GM21360 (cell line): ENCODE results near the gene SLC9A3.

Source experiments
- ATAC-seq: cut with Tn5 transposase; IDR thresholded peaks from one replicate; pipeline ENCODE4 v1.9.1; 2021; ENCODE audit warnings: mild to moderate bottlenecking, moderate library complexity; ENCODE audit not compliant: unreplicated experiment

SLC9A3 gene

DNA sequence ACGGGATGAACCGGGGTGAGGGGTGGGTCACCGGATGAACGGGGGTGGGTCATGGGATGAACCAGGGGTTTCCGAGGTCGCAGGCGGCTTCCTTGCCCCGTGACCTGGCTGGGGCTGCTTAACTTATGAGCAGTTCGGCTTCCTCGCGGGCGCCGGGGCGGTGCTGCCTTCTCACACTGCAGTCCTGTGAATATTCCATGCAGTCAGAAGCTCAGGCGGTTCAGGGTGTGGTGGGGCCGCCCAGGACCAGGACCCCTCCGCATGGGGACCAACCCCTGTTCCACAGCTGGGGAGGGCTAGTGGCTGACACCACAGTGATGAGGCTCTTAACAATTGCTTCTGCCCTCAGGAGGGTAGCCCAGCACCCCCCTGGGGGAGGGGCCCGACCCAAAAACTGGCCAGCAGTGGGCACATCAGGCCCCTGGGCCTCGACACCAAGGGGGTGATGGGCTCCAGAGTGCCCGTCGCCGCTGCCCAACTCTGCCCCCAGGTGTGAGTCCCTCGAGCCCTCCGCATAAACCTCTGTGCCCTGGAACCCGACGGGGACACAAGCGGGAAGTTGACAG, 30.9 kb upstream of the SLC9A3 start:
- ATAC-seq = no peak

DNA sequence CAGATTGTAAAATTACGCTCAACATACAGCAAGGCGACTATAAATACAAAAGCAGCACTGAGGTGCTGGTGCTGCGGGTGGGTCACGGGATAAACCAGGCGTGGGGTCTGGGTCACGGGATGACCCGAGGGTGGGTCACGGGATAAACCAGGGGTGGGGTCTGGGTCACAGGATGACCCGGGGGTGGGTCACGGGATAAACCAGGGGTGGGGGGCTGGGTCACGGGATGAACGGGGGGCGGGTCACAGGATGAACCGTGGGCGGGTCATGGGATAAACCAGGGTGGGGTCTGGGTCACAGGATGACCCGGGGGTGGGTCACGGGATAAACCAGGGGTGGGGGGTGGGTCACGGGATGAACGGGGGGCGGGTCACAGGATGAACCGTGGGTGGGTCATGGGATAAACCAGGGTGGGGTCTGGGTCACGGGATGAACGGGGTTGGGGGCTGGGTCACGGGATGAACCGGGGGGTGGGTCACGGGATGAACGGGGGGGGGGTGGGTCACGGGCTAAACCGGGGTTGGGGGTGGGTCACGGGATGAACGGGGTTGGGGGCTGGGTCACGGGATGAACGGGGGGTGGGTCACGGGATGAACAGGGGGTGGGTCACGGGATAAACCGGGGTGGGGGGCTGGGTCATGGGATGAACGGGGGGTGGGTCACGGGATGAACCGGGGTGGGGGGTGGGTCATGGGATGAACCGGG, 30.2 kb upstream of the SLC9A3 start:
- no peak for ATAC-seq

DNA sequence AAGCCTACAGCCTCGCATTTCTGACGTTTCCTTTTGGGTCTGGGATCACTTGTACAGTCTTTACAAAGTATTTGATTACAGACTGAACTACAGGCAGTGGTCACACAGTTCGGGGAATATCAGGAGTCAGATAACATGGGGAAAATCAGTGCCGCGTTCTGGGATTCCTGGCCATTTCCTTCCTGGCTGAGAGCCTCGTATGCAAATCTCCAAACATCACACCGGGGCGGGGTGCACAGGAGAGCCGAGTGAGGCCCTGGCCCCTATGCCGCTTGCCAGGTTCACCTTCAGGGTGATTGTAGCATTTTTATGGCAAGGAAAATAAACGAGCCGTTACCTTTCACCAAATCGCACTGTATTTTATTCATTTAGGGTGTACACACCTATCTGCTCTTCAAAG, 29.6 kb upstream of the SLC9A3 start:
- ATAC-seq = no peak

DNA sequence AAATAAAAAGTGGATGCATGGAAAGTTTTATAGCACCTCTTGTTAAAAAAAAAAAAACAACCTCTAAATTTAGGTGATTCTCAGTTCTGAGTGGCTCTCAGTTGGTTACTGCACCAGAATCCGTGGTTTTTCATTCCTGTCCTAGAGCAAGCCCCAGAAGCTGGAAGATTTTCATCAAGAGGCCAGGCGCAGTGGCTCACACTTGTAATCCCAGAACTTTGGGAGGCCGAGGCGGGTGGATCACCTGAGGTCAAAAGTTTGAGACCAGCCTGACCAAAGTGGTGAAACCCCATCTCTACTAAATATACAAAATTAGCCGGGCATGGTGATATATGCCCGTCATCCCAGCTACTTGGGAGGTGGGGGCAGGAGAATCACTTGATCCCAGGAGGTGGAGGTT, 27.2 kb upstream of the SLC9A3 start:
- no peak for ATAC-seq

DNA sequence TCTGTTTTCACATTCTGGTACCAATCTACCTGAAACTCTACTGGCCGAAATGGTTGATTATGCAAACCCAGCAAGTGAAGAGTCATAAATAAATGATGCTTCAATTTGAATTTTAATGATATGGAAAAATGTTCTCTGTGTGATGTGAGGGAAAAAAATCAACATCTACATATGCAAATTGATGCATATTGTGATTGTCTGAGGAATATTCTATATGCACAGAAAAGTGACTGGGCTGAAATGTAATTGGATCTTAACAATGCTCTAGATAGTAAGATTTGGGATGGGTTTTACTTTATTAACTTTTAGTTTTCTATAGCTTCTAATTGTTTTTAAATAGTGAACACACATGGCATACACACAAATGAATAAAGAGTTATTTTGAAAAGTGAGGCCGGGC, 25.0 kb upstream of the SLC9A3 start:
- ATAC-seq = no peak

DNA sequence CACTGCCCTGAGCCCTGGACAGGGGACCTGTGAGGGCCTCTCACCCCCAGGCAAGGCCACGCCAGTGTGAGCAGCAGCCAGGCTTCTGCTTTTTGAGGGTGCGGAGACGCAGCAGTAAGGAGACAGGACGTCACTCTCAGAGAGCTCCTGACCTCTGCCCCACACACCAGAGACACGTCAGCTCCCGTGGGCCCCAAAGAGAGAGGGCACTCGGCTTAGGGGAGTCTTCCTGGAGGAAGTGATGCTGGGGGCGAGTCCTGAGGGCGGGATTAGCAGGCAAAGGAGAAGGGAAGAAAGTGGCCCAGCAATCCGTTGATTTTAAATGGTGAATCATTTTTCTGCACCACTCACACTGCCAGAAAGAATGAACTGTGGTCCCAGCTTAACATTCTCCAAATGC, 24.0 kb upstream of the SLC9A3 start:
- no peak for ATAC-seq

DNA sequence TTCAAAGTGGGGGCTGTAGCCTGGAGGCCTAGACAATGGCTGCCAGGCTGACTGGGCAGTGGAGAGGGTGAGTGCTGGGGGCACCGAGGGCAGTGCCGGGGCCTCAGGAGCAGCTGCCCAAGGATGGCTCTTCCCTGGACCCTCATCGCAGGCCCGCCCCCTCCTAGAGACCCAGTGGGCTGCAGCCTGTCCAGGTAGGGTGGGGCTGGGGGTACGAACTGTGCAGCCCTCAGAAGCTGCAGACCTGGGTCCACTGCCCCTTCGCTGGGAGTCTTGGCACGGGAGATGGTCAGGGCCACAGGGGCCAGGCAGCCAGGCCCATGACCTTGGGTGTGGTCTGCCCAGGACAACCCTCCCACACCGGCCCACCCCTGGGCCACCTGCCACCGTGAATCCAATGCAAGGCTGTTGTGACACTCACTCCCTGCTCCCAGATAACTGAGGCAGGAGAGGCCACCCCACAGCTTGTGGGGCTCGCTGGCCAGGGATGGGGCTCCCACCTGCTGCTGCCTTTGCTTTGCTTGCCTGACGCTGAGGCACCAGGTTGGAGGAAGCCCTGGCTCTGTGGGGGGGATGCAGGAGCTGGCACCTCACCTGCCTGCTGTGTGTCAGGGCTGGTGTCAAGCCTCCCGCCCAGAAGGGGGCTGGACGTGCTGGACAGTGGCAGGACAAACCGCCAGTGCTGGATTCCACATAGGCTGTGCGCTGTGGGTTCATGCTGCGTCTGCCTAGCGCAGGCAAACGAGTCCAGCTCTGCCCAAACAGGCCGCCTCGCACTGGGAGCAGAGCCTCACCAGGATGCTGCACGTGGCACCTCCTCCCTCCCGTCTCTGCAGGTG, 23.1 kb upstream of the SLC9A3 start:
- ATAC-seq = no peak

DNA sequence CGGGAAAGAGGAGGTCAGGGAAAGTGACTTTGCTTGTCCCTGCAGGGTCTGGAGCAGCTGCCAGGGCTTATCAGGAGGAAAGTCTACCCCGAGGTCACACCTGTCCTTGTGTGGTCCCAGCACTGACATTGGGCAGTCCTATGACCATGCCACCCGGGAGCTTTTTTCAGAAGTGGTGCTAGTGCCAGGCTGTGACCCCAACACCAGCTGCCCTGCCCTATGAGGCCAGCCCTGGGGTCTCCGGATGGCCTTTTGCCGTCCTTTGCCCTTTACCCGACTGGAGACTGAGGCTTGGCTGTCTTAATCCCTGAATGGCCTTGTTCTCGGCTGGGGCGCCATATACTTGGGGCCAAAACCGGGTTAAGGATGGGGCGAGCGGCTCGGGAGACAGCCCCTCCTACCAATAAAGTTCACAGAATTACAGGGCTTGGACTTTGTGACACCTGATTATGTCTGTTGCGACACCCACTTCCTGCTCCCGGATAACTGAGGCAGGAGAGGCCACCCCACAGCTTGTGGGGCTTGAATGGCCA, 22.2 kb upstream of the SLC9A3 start:
- no peak for ATAC-seq

DNA sequence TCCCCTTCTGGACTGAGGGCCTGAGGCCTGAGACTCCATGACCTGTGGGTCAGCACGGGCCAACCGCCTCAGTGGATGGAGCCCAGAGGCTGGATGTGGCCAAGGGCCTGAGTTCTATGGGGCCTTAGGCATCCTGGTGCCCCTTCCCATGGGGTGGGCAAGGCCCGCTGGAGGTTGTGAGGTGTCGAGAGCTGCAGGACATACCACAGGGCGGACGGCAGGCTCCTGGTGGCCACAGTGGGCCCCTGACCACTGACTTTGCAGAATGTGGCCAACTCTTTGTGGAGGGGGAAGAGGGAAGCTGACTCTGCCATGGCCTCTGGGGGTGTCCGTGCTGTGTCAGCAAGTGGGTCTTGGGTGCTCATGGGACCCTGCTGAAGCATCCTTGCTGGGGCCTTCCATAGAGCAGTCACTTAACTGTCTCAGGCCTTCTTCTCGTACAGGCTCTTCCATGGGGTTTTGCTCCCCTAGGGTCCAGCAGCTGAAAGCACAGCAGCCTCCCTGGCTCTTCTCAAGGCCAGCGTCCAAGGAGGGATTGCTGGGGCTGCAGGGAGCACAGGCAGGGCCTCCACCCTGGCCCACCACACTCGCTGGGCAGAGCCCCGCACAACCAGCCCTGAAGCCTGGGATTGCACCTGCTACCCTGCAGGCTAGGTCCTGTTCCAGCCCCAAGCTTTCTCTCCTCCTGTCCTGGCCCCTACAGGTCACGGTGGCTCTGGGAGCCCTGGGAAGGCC, 21.6 kb upstream of the SLC9A3 start:
- ATAC-seq = no peak

DNA sequence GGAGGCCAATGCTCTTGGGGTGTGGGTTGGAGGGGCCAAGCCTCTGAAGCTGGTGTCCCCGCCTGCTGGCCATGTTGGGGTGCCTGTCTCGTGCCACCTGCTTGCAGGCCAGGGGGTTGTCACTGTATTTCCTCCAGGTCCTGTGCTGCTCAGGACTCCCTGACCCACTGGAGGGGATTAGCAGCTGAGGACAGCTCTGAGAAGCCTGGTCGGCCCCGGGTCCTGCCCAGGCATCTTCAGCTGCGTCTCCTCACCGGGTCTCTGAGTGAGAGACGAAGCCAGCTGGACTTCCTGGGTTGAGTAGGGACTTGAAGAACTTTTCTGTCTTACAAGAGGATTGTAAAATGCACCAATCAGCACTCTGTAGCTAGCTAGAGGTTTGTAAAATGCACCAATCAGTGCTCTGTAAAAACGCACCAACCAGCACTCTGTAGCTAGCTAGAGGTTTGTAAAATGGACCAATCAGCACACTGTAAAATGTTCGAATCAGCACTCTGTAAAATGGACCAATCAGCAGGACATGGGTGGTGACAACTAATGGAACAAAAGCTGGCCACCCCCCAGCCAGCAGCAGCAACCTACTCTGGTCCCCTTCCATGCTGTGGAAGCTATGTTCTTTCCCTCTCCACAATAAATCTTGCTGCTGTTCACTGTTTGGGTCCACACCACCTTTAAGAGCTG, 20.6 kb upstream of the SLC9A3 start:
- no peak for ATAC-seq

DNA sequence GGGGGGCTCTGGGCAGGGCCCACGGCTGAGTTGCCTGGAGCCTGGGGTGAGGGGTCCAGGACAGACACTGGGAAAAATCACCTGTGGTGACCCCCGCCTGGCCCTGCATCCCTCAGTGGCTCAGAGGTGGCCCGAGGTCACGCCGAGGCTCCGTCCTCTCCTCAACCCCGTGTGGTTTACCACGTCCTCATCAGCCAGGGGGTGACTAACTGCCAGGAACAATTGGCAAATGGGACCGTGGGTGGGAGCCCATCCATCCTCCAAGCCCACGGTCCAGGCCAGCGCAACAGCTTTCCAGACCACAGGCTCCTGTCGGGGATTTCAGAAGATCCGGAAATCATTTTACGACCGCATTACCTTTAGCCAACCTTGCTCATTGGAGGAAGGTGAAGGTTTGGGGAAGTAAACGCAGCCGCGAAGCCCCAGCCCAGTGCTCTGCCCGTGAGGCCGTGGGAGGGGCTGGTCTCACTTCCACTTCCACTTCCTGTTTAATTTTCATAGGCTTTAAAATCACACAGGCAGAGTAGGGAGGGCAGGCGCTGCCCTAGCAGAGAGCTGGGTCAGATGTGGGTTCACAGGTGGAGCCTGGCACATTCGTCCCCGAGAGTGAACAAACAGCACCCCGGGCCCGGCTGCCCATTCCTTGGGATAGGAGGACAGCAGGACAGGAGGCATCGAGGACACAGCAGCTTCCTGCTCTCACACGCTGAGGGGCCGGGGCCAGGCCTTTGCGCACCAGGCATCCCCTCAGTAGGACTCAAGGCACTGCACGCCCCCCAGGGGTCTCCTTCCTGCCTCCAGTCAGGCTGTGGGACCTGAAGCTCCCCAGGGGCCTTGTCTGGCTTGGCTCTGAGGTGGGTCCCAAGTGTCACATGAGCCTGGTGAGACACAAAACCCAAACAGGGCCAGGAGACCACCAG, 19.8 kb upstream of the SLC9A3 start:
- peak; percentile 89 for ATAC-seq

DNA sequence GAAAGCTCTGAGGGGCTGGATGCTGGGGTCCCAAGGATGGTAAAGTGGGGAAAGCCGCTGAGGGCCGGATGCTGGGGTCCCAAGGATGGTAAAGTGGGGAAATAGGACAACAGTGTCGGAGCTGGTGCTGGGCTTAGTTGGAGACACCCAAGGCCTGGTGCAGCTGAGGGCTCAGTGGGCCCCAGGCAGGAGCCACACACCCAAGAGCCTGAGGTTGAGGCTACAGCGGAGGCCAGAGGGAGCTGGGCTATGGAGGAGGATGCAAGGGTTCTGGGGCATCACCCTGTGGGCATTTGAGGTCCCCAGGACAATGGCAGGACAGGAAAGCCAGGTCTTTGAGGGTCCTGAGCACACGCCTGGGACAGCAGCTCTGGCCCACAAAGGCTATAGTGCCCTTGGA, 19.1 kb upstream of the SLC9A3 start:
- no peak for ATAC-seq

DNA sequence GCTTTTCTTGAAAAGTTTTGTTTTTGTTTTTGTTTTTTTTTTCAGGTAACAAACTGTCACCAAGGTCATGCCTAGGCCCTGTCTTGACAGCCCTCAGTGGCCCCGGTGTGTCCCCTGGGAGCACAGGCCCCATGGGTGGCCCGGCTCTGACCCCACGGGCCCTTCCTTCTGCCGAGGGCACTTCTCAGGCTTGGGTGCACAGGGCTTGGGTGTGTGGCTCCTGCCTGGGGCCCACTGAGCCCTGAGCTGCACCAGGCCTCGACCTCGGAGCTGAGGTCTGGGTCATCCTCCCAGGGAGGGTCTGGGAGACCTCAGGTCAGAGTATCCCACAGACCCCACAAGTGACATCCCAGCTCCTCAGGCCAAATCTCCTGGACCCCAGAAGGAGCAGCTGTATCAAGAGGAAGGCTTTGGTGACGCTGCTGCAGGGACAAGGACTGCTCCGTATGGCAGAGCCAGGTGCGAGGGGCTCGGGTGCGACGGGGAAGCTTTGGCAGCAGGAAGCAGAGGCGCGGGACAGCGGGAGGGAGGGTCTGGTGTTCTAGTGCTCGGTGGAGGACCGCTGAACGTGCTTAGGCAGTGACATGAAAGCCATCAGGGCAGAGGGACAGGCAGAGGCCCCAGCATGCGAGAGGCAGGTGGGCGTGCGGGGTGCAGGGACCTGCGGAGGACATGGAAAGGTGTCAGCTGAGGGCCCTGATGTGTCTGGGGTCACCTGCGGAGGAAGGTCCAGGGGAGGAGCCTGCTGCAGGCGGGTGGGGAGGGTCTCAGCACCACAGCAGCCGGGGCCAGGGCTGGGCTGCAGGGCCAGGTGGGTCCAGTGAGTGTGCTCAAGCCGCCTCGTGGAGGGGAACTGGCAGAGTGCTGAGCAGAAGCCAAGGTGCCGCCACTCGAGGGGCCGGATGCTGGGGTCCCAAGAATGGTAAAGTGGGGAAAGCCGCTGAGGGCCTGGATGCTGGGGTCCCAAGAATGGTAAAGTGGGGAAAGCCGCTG, 18.4 kb upstream of the SLC9A3 start:
- ATAC-seq = no peak

DNA sequence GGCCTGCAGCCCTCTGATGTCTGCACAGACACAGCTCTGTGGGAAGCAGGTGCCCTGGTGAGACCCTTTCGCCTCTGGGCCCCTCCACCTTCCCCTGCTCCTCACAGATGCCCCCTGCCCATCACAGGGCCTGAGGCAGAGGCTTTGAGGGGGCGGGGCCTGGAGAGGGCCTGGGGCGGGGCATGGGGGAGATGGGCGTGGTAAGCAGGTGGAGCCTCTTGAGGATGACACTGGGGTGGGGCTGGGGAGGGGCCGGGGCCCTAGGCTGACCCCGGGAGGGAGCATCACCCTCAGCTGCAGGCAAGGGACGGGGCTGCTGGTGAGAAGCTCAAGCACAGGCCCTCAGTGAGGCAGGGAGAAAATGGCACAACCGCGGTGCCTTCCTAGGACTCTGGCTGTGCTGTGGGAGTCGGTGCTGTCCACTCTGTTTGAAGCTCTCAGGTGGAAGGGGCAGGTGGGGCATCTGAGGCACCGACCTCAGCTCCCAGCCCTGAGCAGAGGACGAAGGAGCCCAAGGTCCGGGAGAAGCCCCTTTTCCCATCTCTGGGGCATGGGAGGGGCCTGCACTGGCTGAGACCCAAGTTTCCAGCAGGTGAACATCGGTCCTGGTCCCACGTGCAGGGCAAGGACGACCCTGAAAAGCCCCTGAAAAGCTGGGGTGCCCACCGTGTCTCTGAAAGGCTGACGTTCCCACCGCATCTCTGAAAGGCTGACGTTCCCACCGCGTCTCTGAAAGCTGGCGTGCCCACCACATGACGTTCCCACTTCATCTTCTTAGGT, 17.5 kb upstream of the SLC9A3 start:
- no peak for ATAC-seq

DNA sequence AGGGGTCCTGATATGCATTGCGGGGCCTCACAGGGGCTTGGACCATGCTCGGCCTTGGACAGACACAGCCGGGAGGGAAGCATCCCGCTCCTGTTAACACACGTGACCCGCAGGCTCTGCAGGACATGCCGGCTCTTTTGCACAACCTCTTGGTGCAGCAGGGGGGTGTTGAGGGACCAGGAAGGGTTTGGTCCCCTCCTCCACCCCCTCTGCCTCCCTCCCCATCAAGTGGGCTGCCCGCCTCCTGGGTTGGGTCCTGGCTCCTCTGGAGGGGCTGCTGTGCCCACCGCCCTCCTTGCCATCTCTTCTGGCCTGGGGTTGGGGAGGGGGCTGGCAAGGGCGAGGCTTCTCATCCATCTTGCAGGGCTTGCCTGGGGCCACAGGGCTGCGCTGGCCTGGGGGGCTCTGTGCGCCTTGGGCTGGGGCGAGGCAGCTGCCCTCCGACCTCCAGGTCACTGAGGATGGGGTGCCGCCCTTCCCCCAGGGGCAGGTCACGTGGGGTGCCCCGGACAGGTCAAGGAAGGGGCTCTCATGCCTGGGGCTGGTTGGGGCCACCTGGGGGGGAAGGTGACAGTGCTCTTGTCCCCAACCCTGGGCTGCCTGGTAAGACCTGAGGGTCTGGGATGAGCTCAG, 16.8 kb upstream of the SLC9A3 start:
- no peak for ATAC-seq

DNA sequence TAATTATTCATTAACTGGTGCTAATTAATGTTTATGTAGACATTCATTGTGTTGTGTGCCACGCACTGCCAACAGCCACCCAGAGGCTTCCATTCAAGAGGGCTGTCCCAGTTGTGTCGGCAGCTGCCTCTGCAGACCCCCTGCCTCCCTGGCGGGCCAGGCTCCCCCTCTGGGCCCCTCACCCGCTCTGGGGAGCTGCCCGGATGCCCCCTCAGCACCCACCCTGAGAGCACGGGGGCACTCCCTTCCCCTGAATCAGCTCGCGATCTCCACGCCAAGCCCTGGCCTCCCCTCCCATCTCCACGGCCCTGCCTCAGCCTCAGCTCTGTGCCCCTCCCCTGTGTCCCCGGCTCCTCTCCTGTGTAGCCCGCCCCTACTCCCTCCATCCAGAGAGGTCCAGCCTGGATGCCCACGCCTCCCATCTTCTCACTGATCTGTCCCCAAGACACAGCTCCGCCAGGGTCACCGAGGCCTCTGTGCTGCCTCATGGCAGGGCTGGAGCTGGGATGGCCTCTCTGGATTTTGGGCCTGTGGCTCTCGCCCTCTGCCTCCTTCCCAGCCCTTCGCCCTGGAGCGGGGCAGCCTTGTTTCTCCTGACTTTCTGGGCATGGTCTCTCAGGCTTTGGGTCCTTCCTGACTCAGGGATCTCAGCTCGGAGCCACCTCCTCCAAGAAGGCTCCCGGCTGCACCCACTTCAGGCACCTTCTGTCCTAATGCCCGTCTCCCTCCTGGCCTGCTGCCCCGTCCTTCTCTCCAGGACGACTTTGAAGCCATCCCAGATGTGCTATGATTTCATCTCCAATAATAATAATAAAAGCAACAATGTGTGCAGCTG, 16.0 kb upstream of the SLC9A3 start:
- no peak for ATAC-seq
